HG03064 (cell line): ENCODE data around the gene PGLYRP3.
"Not testable (repeated sequence)": the region's sequence is repeated elsewhere in the genome, so short reads cannot be mapped to it uniquely, and the experiment has no call there.

Source experiments
- ATAC-seq: cut with Tn5 transposase; IDR thresholded peaks from one replicate; pipeline ENCODE4 v1.9.1; 2021; ENCODE audit warnings: low read depth; ENCODE audit not compliant: unreplicated experiment

PGLYRP3 gene

GRCh38 chr1:153322568-153322967 is 9.8 kb upstream of the PGLYRP3 start:
- ATAC-seq: no peak

- not testable (repeated sequence) for ATAC-seq
These were observed 5.4 kb upstream of the PGLYRP3 start for GRCh38 chr1:153318145-153318544.

- not testable (repeated sequence) for ATAC-seq
These were observed 3.3 kb upstream of the PGLYRP3 start for GRCh38 chr1:153316013-153316412.

- ATAC-seq: not testable (repeated sequence)
These were observed 1.6 kb upstream of the PGLYRP3 start for GRCh38 chr1:153314388-153314787.

- ATAC-seq: no peak
These were observed 536 bp upstream of the PGLYRP3 start for GRCh38 chr1:153313288-153313687.

- no peak for ATAC-seq
These were observed 2.2 kb downstream of the PGLYRP3 start for GRCh38 chr1:153310526-153310925.

- ATAC-seq: no peak
These were observed 3.3 kb downstream of the PGLYRP3 start for GRCh38 chr1:153309441-153309840.

GRCh38 chr1:153308540-153308939 is 4.2 kb downstream of the PGLYRP3 start:
- no peak for ATAC-seq

GRCh38 chr1:153307221-153307600 is 5.5 kb downstream of the PGLYRP3 start:
- no peak for ATAC-seq

GRCh38 chr1:153306303-153307220 is 6.2 kb downstream of the PGLYRP3 start:
- ATAC-seq: no peak

- ATAC-seq: no peak
These were observed 7.1 kb downstream of the PGLYRP3 start for GRCh38 chr1:153305682-153306081.

- no peak for ATAC-seq
These were observed 10.4 kb downstream of the PGLYRP3 start for GRCh38 chr1:153302308-153302707.

GRCh38 chr1:153293851-153294250 is 18.9 kb downstream of the PGLYRP3 start:
- ATAC-seq: no peak

GRCh38 chr1:153293480-153293775 is 19.3 kb downstream of the PGLYRP3 start:
- no peak for ATAC-seq

GRCh38 chr1:153292740-153293479 is 19.8 kb downstream of the PGLYRP3 start:
- ATAC-seq: no peak

- no peak for ATAC-seq
These were observed 20.6 kb downstream of the PGLYRP3 start for GRCh38 chr1:153292185-153292584.

GRCh38 chr1:153291514-153291913 is 21.2 kb downstream of the PGLYRP3 start:
- ATAC-seq: no peak

GRCh38 chr1:153288634-153289275 is 24.0 kb downstream of the PGLYRP3 start:
- ATAC-seq: no peak

- ATAC-seq: no peak
These were observed 34.9 kb downstream of the PGLYRP3 start for GRCh38 chr1:153277852-153278251.

GRCh38 chr1:153272186-153272585 is 40.6 kb downstream of the PGLYRP3 start:
- ATAC-seq: no peak

- no peak for ATAC-seq
These were observed 41.0 kb downstream of the PGLYRP3 start for GRCh38 chr1:153271711-153272110.
